GM19193 (cell line): Measurements from ENCODE around the gene AFMID.
A peak's percentile ranks its signal among the peaks of the same experiment; 100 is the strongest.

Source experiments
- POLR2A ChIP-seq: IDR thresholded peaks from 4 replicates; pipeline ENCODE4 v1.6.1; 2011; ENCODE audit not compliant: insufficient read depth, insufficient read length; ENCODE audit errors: extremely low read depth

AFMID gene

DNA sequence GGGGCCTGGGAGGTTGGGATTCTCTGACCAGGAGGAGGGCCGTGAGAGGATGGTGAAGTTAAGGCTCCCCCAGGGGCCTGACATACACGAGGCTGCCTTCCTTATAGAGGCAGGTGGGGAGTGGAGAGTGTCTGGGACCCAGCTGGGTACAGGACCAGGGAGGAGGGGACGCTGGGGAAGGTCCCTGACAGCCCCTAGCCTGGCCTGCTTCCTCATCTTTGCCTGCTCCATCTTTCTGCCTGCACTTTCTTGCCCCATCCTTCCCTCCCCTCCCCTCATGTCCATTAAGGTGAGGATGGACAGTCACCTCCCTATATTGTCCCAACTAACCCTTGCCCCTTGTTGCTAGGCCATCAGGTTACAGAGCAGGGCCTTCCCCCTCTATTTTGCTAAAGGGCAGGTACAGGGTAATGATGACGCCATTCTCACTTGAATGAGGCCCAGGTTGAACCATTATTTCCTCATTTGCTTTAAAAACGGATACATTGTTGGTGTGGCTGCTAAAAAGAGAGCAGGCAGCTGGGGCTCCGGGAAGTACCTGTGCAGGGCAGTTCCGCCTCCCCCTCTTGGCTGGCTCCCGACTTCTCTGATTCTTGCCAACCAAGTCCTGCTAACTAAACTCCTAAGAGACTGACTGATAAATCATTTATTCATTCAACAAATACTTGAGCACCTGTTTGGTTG is 39.7 kb upstream of the AFMID start:
- peak; percentile 23 for TF ChIP-seq POLR2A

DNA sequence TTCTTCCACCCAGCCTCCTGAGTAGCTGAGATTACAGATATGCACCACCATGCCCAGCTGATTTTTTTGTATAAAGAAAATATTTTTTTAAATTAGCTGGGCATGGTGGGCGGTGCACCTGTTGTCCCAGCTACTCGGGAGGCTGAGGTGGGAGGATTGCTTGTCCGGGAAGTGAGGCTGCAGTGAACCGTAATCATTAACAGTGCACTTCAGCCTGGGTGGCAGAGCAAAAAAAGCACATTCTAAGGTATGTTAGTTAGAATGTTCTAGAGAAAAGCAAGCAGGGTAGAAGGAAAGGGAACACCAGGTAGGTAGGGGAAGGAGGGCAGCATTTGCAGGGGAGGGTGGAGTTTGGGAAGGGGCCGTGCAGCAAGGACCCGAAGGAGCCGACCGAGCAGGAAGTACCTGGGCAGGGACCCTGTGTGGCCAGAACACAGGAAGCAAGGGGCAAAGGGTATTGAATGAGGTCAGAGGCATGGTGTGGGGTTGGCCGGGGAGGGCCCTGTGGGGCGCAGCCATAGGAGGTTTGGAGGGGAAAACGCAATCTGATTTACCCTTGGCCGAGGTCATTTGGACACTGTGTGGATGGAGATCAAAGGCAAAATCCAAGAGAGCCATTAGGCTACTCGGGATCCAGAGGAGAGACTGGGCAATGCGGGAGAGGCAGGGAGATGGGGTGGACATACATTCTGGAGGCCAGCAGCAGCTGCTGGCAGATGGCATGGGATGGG is 38.7 kb upstream of the AFMID start:
- no peak for TF ChIP-seq POLR2A

DNA sequence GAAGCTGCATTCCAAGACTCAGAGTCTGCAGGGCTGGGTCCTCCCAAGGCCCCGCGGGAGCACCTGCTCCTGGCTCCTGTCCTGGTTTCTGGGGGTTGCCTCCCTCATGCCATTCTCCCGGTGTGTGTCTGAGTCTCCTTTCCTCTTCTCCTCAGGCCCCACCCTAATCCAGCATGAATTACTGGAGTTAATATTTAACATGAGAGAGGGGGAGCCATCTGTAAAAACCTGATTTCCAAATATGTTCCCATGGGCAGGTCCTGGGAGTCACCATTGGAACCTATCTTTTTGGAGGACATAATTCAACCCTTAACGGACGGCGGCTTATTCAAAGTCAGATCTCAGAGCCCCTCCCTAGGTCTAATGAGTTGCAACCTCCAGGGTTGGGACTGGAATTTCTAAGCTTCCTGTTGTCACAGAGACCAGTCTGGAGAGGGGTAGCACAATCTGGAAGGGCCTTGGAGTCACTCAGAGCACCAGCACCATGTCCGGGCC is 35.6 kb upstream of the AFMID start:
- no peak for TF ChIP-seq POLR2A

DNA sequence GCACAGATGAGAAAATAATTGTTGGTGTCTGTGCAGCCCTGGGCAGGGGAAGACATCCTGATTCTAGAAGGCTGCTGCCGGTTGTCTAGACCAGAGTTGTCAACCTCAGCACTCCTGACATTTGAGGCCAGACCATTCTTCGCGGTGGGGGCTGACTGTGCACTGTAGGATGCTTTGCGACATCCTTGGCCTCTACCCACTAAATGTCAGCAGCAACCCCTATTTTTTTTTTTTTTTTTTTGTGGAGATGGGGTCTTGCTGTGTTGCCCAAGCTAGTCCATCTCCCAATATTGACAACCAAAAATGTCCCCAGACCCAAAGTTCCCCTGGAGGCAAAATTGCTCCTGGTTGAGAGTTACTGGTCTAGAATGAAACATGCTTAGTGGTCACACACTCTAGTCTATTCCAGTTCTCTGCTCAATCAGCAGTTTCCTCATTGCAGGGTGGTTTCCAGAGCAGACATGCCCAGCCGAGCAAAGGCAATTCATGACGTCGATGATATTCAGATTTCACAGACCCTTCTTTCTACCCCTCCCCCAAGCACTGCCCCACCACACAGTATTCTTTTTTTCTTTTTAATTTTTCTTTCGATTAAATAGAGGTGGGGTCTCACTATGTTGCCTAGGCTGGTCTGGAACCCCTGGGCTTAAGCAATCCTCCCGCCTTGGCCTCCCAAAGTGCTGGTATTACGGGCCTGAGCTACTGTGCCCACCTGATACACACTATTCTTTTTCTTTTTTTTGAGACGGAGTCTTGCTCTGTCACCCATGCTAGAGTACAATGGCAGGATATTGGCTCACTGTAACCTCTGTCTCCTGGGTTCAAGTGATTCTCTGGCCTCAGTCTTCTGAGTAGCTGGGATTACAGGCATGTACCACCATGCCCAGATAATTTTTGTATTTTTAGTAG is 32.0 kb upstream of the AFMID start:
- peak; percentile 59 for TF ChIP-seq POLR2A

- no peak for TF ChIP-seq POLR2A
These were observed 27.5 kb upstream of the AFMID start for GRCh38 chr17:78159575-78160158.

DNA sequence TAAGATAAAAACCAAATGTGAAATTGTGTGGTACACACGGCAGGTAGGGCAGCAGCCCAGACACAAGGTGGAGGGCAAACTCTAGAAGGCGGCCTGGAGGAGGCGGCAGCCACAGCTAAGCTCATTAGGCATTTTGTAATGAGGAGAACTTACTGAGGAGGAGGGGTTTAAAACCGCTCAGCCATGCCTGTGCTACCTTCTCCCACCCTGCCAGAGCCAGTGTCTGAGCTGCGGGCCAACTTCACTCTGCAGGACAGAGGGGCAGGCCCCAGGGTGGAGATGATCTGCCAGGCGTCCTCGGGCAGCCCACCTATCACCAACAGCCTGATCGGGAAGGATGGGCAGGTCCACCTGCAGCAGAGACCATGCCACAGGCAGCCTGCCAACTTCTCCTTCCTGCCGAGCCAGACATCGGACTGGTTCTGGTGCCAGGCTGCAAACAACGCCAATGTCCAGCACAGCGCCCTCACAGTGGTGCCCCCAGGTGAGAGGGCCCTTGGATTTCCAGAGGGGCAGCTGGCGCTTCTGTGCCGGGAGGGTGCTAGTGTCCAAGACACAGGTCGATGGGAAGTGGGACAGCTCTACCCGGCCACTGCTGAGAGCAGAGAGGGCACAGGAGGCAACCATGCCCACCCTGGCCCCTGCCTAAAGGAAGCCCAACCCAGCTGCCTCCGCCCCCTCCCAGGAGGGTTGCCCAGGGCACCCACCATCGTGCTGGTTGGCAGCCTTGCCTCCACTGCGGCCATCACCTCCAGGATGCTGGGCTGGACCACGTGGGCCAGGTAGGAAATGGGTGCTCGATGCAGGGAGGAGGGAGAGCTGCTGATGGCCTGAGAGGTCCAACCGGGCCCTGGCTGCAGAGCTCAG is 23.0 kb upstream of the AFMID start:
- TF ChIP-seq POLR2A = no peak

DNA sequence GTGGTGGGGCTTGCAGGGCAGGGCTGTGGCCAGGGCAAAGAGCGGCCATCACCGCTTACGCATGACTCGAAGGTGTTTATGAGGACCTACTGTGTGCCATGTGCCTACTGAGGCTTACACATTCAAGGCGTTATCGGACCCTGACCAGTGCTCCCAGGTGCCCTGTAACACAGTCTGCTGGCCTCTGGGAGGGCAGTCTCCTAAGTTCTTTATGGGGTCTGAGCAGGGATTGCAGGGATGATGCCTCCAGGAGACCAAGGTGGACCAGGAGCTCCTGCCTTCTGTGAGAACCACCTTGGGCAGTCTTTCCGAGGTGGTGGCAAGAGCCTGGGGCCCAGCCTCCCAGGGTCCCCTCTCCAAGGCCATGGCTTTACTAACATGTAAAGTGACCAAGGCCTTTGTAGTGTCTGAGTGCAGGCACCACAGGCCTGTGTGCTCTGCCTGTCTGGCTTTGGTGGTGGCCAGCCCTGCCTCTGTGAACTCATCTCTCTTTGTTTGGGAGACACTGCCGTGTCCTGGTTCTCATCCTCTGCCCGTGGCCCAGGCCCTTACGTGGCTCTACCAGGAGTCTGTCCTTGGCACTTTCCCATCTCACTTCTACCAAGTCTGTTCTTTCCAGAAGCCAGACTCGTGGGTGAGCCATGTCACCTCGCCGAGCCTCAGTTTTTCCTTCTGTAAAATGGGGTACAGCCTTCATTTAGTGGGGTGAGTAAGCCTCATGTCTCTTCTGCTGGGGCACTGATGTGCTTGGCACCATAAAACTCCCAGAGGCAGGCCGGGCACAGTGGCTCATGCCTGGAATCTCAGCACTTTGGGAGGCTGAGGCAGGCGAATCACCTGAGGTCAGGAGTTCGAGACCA is 22.2 kb upstream of the AFMID start:
- TF ChIP-seq POLR2A = no peak

- TF ChIP-seq POLR2A = no peak
These were observed 20.7 kb upstream of the AFMID start for GRCh38 chr17:78166416-78166815.

- TF ChIP-seq POLR2A = peak; percentile 77
These were observed 18.8 kb upstream of the AFMID start, which contains the start of gene SYNGR2 for GRCh38 chr17:78168242-78168902. Gene SYNGR2 (plus strand): TSS chr17:78168581. CDS start chr17:78168617, 36 bp downstream.

- peak; percentile 55 for TF ChIP-seq POLR2A
These were observed 18.0 kb upstream of the AFMID start for GRCh38 chr17:78168903-78169793.
